GM18520 (cell line): ENCODE results near the gene RAD51B.
"Not testable (repeated sequence)": the region's sequence is repeated elsewhere in the genome, so short reads cannot be mapped to it uniquely, and the experiment has no call there.

Experiments
- ATAC-seq: cut with Tn5 transposase; IDR thresholded peaks from one replicate; pipeline ENCODE4 v1.9.1; 2021; ENCODE audit not compliant: unreplicated experiment

Gene RAD51B

DNA sequence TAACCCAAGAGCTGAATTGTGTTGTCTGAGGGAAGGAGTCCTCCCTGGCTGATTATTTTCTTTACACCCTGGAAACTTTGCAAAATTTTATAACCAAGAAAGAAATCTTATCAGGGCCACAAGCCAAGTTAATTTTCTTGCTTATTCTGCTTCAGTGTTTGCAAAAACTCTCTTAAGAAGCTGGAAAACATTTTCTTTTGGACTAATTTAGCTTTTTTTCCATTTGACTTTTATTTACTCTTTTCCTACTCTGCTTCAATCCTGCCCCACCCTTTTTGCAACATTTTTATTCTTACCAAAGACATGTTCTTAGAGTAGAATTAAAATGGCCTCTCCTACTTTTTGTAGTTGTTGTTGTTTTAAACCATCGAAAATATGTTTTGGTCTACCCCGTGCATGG, 594.5 kb downstream of the RAD51B start:
- no peak for ATAC-seq

DNA sequence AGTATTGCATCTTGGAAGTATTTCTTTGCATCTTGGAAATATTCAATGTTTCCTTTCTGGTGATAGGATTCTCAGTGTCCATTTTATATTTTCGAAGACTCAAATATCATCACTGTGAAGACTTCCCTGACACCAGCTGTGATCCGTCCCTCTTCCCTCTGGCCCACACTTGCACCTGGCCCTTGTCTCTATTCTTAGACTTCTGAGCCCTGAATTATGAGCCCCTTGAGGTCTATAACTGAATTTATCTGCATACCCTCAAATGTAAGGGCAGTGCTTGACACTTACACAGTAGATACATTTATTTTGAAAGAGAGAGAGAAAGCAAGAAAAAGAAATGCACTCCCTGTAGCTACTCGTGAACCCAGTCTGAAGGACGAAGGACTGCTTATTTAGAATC, 596.6 kb downstream of the RAD51B start:
- no peak for ATAC-seq

DNA sequence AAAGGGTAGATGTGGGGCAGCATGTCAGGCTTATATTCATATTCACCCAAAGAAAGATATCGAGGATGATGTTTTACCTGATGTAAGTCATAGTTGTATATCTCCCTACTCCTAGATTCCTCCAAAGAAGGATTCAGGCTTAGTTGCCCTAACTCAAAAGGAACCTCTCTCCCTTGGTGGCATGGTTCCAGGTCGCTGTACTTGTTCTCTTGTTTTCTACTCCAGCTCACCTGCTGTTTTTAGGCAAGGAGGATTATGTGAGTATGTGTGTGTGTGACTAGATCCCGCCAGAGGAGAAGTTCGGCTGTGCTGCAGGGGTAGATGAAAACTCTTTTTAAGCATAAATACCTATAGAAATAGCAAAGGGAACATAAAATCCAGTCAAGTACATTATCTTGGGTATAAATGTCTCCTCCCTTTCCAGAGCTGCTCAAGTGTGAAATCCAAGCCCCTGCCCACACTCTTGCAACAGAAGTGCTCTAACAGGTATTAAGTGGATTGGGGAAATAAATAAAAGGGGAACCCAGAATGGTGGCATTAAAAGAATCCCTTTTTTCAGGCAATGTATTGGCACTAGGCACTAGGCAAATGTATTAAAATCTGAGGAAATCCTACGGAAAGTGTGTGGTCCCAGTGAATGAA, 597.6 kb downstream of the RAD51B start:
- no peak for ATAC-seq

DNA sequence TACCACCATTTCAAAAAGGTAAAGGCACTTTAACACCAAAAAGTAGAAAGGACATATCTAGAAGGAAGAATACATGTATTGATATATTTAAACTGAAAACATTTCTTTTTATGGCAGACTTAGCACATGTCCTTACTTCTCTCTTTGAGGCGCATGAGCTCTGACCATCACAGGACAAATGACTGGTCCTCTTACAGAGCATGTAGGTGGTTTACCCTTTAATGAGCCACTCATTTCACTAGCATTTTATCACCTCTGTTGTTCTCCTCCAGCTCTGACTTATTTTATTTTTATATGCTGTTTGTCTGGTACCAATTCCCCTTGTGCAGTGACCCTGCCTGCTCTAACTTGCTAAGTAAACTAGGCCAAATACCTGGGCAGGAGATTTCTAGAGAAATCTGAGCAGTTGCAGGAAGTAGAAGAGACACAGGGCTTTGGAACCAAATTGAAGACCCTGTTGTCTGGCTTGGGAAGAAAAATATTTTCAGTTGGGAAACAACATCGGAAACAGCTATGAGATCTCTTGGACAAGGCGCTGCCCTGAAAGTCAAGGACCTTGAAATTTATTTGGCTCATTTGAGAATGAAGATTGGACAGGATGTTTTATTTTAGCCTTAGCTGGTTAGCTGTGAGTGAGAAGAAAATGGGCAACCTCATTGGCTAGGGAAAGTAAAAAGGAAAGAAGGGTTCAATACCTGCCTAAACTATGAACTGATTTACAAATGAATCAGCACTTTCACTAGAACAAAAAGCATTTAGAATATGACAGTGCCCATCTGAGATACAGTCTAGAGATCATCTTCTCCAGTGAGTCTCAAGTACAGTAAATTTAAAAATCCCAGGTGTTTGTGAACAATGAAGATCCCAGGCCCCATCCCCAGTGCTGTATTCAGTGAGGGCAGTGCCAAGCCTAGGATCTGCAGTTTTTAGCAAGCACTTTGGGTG, 598.9 kb downstream of the RAD51B start:
- no peak for ATAC-seq

DNA sequence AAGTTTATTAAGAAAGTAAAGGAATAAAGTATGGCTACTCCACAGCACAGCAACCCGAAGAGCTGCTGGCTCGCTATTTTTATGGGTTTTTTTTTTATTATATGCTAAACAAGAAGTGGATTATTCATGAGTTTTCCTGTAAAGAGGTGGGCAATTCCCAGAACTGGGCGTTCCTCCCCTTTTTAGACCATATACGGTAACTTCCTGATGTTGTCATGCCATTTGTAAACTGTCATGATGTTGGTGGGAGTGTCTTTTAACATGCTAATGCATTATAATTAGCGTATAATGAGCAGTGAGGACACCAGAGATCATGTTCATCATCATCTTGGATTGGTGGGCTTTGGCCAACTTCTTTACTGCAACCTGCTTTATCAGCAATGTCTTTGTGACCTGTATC, 600.8 kb downstream of the RAD51B start:
- no peak for ATAC-seq

DNA sequence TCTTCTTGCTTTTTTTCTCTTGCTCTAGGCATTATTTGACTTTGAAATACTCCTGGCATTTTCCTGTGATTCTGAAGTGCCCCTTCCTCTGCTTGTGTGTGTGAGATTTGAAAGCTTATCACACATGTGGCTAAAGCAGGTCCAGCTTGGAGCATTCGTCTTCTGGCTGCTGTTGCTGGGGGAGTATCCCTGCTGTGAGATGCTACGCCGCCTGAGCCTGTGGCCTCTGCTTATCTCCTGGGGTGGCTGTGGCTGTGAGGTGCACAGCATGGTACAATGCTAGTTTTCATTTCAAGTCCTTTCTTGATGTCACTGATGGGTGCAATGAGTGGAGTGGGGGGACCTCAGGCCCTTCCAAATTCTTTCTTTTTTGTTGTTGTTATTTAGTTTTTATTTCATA, 601.5 kb downstream of the RAD51B start:
- ATAC-seq, result no peak

DNA sequence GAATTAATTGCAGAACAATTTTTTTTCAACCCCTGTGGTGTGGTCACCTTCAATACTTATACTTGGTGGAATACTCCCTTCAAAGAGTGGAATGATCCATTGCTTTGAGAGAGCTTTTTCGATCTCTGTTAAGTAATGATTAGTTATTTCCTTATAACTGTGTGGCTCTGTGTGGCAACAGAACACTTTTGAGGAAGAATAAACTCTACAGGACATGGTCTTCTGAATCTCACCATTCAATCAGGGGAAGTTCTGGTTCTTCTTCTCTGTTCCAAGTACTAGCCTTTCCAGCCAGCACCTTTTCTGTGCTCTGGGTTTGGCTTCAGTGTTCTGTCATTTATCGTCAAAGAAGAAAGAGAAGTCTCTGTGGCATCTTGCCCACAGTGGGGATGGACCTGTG, 604.1 kb downstream of the RAD51B start:
- ATAC-seq, result no peak

DNA sequence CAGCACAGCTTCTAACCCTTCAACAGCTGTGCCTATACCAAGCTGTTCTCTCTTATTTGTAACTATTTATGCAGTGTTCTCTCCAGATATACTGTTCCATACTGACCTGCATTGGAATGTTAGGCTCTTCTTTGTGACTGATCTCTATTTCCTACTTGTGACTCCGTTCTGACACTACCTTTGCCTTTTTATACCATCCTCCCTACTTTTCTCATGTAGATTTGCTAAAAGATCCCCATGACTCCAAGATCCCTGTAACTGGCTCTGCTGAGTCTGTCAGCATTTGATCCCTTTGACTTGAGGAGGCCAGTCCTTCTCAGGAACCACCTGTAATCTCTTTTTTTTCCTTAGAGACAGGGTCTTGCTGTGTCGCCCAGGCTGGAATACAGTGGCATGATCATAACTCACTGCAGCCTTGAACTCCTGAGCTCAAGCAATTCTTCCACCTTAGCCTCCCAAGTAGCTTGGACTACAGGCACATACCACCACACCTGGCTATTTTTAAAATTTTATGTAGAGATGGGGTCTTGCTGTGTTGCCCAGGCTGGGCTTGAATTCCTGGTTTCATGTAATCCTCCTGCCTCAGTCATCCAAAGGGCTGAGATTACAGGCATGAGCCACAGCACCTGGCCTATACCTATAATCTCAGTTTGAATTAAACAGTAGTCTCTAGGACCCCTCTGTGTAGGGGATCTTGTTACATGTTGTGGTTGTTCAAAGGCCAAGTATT, 605.0 kb downstream of the RAD51B start:
- ATAC-seq, result no peak

DNA sequence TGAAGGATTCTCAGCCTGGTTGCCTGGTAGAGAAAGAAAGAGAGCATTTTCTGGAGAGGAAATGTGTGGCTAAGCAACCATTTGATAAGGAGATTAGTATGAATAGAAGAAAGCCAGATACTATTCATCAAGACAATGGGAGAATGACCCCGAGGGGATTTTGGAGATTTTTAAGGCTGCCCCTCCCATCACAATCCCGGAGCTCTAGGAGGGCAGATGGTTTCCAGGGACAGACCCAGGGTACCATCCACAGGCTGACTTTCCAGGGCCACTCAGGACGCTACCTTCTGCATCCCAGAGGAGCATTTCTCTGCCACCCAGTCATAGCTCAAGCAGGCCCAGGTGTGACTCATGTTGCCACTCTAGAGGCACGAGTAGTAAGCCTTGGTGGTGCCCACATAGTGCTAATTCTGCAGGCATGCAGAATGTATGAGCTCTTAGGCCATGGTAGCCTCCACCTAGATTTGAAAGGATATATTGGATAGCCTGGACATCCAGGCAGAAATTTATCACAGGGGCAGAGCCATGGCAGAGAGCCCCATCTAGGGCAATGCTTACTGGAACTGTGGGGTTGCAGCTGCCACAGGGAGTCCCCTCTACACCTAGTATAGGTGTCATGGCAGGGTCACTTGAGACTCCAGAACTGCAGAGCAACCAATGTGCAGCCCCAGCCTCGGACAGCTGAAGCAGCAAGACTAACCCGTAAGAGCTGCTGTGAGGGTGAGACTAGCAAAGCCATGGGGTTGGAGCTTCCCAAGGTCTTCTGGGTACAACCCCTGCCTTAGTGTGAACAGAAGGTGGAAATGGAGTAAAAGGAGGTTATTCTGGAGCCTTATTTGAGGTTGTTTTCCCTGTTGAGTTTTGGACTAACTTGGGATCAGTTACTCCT, 607.3 kb downstream of the RAD51B start:
- ATAC-seq, result no peak

DNA sequence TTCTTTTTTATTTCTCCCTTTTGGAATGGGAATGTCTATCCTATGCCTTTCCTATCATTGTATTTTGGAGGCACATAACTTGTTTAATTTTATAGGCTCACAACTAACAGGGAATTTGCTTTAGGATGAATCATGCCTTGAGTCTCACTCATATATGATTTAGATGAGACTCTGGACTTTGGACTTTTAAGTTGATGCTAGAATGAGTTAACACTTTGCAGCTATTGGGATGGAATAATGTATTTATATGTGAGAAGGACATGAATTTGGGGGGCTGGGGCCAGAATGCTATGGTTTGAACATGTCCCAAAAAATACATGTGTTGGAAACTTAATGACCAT, 607.9 kb downstream of the RAD51B start:
- ATAC-seq, result no peak

DNA sequence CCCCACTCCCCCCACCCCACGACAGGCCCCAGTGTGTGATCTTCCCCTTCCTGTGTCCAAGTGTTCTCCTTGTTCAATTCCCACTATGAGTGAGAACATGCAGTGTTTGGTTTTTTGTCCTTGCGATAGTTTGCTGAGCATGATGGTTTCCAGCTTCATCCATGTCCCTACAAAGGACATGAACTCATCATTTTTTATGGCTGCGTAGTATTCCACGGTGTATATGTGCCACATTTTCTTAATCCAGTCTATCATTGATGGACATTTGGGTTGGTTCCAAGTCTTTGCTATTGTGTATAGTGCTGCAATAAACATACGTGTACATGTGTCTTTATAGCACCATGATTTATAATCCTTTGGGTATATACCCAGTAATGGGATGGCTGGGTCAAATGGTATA, 609.3 kb downstream of the RAD51B start:
- not testable (repeated sequence) for ATAC-seq

DNA sequence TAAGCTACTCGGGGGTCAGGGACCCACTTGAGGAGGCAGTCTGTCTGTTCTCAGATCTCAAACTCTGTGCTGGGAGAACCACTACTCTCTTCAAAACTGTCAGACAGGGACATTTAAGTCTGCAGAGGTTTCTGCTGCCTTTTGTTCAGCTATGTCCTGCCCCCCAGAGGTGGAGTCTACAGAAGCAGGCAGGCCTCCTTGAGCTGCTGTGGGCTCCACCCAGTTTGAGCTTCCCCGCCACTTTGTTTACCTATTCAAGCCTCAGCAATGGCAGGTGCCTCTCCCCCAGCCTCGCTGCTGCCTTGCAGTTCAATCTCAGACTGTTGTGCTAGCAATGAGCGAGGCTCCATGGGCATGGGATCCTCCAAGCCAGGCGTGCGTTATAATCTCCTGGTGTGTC, 614.6 kb downstream of the RAD51B start:
- not testable (repeated sequence) for ATAC-seq

DNA sequence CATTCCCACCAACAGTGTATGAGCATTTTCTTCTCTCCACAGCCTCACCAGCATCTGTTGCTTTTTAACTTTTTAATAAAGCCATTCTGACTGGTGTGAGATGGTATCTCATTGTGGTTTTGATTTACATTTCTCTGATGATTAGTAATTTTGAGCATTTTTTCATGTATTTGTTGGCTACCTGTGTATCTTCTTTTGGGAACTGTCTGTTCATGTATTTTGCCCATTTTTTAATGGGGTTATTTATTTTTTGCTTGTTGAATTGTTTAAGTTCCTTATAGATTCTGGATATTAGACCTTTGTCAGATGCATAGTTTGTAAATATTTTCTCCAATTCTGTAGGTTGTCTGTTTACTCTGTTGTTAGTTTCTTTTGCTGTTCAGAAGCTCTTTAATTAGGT, 616.1 kb downstream of the RAD51B start:
- not testable (repeated sequence) for ATAC-seq

DNA sequence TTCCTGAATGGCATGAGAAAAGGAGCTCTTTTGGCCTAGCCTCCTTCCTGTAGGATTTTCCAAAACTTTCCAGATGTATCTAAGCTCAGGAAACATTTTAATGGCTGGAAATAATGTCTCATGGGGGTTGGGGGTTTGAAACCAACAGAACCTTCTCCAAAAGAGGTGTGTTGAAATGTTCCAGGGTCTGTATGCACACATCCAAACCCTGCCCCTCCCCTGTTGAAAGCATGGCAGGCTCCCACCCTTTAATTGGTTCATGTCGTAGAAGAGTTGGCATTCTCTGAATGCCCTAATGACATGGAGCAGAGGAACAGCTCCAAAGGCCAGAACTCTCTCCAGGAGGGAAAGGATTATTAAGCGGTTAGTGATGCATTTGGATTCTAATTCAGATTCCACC, 620.1 kb downstream of the RAD51B start:
- ATAC-seq, result no peak

DNA sequence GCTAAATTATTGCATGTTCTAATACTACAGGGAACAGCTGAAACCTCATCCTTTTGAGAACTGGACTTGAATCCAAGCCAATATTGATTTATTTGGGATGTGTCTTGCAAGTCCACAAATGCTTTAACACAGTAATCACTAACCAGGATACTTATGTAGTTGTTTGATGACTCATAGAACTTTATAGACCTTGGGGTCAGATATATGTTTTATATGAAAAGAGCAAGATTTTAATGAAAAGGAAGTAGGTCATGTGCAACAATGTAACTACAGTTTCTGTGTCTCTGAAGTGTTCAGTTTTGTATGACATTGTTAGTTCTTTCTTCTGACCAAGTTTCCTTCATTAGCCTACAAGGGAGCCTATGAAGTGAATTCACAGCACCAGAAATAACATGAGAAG, 621.2 kb downstream of the RAD51B start:
- no peak for ATAC-seq

DNA sequence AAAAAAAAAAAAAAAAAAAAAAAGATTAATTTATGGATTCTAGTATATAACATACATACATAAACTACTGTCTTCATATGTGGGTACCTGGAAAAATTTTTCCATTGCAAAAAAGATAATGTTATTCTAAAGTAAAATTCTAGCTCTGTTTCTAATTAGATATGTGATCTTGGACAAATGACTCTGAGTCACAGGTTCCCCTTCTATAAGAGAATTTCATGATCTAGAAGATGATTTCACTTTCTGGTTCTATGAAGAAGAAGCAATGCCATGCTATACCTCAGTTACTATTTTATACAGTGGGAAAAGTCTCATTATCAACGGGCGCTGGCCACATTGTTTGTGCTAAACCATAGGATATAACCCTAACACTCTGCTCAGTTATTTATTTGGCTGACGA, 622.0 kb downstream of the RAD51B start:
- no peak for ATAC-seq

DNA sequence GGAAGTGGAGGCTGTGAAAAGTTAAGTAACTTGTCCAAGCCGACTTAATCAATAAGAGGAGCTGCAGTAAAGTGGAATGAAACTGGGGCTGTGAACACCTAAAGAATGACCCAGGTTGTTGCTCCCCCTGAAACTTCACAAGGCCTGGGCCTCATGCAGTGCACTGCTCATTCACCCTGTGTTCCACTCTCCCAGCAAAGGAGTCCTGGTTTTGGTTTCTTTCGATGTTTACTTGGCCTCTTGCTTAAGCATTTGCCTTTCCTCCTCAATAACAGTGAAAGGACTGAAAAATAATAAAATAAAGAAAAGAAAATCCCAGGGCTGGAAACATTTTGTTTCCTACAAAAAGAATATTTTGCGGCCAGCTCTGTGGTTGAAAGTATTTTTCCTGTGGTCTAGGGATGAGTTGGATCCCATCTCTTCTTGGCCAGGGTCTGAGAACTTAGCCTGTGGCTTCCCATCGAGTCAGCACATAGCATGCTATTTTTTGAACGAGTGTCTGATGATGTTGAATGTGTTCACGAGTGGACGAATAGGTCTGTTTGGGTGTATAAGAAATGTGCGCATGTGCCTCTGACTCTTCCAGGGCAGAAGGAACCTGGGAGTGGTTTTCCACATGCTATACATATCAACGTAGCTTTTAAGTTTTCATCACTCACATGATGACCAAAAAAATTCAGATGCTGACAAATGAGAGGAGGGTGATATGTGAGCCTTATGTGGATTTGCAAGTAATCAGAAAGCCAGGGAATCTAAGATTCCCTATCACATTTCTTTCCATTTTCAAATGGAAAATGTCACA, 623.5 kb downstream of the RAD51B start:
- ATAC-seq, result no peak

DNA sequence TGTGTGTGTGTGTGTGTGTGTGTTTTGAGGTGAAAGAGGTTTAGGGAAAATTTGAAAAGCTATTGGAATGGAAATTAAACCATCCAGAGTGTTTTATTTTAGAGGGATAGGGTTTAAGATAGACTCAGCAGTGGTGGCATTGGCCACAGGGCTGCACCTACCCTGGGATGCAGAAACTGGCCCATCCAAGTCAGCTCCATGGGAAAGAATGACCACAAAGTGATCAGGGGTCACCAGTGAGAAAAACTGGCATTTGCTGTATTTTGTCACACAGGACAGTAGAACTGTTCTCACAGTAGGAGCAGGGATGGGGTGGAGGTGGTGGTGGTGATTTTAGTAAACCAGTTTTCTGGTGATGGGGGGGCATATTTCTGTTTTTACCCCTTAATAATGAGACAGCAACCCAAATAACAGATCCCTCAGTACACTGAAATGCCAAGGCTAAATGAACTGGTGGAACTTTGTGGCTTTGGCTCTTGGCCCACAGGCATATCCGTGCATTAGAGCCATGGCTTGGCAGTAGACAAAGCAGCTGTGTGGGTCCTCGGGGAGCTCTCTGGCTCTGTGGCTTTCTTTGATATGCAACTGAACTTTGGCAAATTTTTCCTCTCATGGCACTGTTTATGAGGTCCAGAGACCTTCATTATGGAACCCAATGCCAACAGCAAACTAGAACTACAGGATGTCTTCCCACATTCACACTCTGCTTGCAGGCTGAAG, 625.0 kb downstream of the RAD51B start:
- ATAC-seq, result no peak

DNA sequence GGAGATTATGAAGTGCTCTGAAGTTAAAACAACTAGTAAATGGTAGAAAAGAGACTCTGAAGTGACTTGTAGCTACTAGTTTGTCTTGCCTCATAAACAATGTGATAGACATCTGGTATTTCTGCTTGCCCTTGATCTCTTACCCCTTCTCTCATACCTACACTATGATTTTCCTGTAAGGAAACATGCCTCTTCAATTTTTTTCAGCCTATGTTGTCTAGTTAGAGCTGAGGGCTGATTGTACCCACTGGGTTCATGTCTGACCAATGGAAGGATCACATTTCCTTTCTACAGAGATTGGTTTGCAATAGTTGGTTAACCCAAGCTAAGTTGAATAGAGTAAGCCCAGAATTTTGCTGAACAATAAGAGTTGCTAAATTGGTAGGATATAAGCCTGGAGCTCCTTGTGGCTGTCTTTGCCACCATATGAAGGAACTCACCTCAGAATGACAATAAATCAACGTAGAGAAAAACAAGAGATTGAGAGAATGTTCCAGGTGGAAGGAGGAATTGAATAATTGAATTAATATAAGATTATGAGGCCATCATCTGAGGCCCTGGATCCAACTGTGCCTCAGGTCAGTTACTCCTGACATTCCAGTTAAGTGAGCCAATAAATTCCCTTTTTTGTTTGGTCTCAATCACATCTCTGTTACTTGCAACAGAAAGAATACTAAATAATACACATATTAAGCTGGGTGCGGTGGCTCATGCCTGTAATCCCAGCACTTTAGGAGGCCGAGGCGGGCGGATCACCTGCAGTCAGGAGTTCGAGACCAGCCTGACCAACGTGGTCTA, 626.9 kb downstream of the RAD51B start:
- ATAC-seq, result no peak
